Activated CD8-positive, alpha-beta T cell treated with anti-CD3 and anti-CD28 coated beads for 36 hours (primary cell): Measurements from ENCODE around the gene COL13A1. TPM values are rescaled to one million over a fixed set of nuclear protein-coding genes. Genes with fewer than 3 reads are reported as not detected.

ENCODE experiments used
- ATAC-seq: fragments of 200-7000 bp; cut with Tn5 transposase; one replicate; pipeline ENCODE4 v1.10.0; 2021; ENCODE audit warnings: mild to moderate bottlenecking, moderate library complexity
- CTCF ChIA-PET: fragments of 350-600 bp; sonication (Branson Sonifier 250); formaldehyde crosslinking; loops from one replicate; lab custom pipeline; 2021; ENCODE audit warnings: antibody characterized with exemption; lab: Charles Lee
- POLR2A ChIA-PET: fragments of 350-600 bp; sonication (Branson Sonifier 250); formaldehyde crosslinking; loops from one replicate; lab custom pipeline; 2021; ENCODE audit warnings: antibody characterized with exemption; lab: Charles Lee
- DNase-seq: peaks from one replicate; pipeline ENCODE4 v3.0.0-alpha.2; 2020
- H3K27ac Mint-ChIP-seq: one replicate; pipeline ENCODE4 v1.8.0; 2021; ENCODE audit warnings: mild to moderate bottlenecking, mixed read lengths
- H3K27me3 Mint-ChIP-seq: one replicate; pipeline ENCODE4 v1.8.0; 2021; ENCODE audit warnings: mixed read lengths
- H3K36me3 Mint-ChIP-seq: one replicate; pipeline ENCODE4 v1.8.0; 2021; ENCODE audit warnings: low read depth, mixed read lengths
- H3K4me1 Mint-ChIP-seq: one replicate; pipeline ENCODE4 v1.8.0; 2021; ENCODE audit warnings: low read depth, mixed read lengths
- H3K4me3 Mint-ChIP-seq: one replicate; pipeline ENCODE4 v1.8.0; 2021; ENCODE audit warnings: mild to moderate bottlenecking, moderate library complexity, mixed read lengths
- H3K9me3 Mint-ChIP-seq: one replicate; pipeline ENCODE4 v1.8.0; 2021; ENCODE audit warnings: mixed read lengths
- intact Hi-C: fragments of 100-400 bp; cut with micrococcal nuclease; formaldehyde crosslinking; loops from one replicate; pipeline ENCODE4 v1.10.0; 2022
- total RNA-seq, 2 experiments: library from RNA; stranded (reverse); gene quantifications; one replicate each; pipeline ENCODE4 v1.2.3, GENCODE V29; 2021
- TF ChIP-seq, protein P1 (sequence below): fragments of 200-600 bp; IDR thresholded peaks from one replicate; pipeline ENCODE4 v1.8.0; 2022; ENCODE audit warnings: antibody characterized with exemption, mild to moderate bottlenecking

The COL13A1 gene
- total RNA-seq, 2 experiments from 2014 or later: not detected

DNA sequence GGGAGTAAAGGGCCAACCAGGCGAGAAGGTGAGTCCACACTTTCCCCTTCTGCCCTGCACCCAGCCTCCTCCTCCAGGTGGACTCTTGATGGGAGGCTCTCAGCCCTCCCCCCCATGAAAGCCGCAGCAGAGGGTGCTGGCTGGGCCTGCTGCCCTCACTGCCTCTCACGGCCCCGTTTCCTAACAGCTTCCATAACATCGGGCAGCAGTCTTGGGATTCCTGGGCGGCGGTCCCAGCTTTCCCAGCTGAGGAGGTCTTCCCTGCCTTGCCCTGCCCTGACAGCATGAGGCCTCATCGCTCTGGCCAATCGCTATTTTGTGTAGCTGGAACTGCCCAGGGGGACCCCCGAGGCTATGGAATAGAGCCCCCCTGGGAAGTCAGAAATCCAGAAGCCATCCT is 76.3 kb downstream of the COL13A1 start:
- Mint-ChIP-seq H3K4me1 (no peaks in the 10 kb centered on the region), H3K27ac (no peak overlapping the region), H3K36me3 (no peaks in the 10 kb centered on the region), H3K27me3 (peaks cover 14% of the 10 kb centered on the region), H3K9me3 (no peaks in the 10 kb centered on the region), H3K4me3 (no peak overlapping the region)
- ChIA-PET POLR2A (no interaction called here), CTCF (interaction anchor here (0.6 kb wide), 1 partner anchor 10 kb away, joined by 3 read pairs; no protein-coding TSS in a partner anchor)
- TF ChIP-seq, protein P1, sequence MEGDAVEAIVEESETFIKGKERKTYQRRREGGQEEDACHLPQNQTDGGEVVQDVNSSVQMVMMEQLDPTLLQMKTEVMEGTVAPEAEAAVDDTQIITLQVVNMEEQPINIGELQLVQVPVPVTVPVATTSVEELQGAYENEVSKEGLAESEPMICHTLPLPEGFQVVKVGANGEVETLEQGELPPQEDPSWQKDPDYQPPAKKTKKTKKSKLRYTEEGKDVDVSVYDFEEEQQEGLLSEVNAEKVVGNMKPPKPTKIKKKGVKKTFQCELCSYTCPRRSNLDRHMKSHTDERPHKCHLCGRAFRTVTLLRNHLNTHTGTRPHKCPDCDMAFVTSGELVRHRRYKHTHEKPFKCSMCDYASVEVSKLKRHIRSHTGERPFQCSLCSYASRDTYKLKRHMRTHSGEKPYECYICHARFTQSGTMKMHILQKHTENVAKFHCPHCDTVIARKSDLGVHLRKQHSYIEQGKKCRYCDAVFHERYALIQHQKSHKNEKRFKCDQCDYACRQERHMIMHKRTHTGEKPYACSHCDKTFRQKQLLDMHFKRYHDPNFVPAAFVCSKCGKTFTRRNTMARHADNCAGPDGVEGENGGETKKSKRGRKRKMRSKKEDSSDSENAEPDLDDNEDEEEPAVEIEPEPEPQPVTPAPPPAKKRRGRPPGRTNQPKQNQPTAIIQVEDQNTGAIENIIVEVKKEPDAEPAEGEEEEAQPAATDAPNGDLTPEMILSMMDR: no peak
- no peak for ATAC-seq
- no peak for DNase-seq
- intact Hi-C loops: no loop called here

DNA sequence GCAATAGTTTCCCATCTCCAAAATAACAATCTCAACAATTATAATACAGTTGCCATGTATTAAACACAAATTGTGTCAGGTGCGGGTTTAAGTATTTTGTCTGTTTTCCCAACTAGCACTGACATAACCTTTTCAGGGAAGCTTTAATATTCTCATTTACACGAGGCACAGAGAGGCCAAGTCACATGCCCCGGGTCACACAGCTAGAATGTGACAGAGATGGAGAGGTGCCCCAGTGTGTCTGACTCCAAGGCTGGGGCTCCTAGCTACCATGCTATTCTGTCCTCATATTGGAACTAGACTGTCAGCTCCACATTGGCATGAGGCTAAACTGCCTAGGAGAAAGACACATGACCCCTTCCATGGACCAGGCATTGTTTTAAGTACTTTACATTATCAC is 77.2 kb downstream of the COL13A1 start:
- H3K4me1 Mint-ChIP-seq: no peaks in the 10 kb centered on the region
- no peaks in the 10 kb centered on the region for H3K9me3 Mint-ChIP-seq
- ATAC-seq: no peak
- TF ChIP-seq, protein P1: no peak
- no peak overlapping the region for H3K4me3 Mint-ChIP-seq
- ChIA-PET CTCF (no interaction called here), POLR2A (no interaction called here)
- no peak overlapping the region for H3K27ac Mint-ChIP-seq
- intact Hi-C loops: no loop called here
- peaks cover 17% of the 10 kb centered on the region for H3K27me3 Mint-ChIP-seq
- H3K36me3 Mint-ChIP-seq: no peaks in the 10 kb centered on the region
- no peak for DNase-seq

DNA sequence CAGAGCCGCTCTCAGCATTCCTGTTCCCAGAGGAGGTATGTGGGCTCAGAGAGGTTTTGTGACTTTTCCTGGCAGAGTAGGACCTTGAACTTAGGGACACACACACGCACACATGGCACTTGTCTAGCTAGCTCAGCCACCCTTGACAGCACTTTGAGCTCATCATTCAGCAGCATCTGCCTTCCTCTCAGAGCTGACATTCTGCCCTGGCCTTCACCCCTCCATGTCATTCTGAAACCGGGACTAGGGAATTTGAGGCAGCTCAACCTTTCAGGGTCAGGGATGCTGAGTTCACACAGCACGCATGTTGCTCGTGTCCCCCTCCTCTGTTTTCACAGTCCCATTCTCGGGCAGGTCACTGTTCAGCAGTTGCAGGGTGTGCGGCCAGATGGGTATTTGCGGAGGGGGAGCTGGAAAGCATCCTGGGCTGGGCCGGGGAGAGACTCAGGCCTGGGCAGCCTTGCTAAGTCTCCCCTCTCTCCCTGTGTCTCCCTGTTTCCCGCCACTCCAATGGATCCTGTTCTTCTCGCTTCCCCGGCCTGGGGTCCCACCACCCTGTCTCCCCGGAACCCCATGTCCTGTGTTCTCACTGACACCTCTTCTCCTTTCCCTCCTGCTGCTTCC is 78.0 kb downstream of the COL13A1 start:
- DNase-seq: no peak
- ChIA-PET CTCF (no interaction called here), POLR2A (interaction anchor here (0.6 kb wide), 1 partner anchor 18 kb away, joined by 3 read pairs; no protein-coding TSS in a partner anchor)
- Mint-ChIP-seq H3K4me3 (no peak overlapping the region), H3K4me1 (no peaks in the 10 kb centered on the region), H3K36me3 (no peaks in the 10 kb centered on the region), H3K27ac (no peak overlapping the region), H3K9me3 (no peaks in the 10 kb centered on the region), H3K27me3 (peaks cover 17% of the 10 kb centered on the region)
- intact Hi-C loops: no loop called here
- TF ChIP-seq, protein P1: no peak
- no peak for ATAC-seq

DNA sequence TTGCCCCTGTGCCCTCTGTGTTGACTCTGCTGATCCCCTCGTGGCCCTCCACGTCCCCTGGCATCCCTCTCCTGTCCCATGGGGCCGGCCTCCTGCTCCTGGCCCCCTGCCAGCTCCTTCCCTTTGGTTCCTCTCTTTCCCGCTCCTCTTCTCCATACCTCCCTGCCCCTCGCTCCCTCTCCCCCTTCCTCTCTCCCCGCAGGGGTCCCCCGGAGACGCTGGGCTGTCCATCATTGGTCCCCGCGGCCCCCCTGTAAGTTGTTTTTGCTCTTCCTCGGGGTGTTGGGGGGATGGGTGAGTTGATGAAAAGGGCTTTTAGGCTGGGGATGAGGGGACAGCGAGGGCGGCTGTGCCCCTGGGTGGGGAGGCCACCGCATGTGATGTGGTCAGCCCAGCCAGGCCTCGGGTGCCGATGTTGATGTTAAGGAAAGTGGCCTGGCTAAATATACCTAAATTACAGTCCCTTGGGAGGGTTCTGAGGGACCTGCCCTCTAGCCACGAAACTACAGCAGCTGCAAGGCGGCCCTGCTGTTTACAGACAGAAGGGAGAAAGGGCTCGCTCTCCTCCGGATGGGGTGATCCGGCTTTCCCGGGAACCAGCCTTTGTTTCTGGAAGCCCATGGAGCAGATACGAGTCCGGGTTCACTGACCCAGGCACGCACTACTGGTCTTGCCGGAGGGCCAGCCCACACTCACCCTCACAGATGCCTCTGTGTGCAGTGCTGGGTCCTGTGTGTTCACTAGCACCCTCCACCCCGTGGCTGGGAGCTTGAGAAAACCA is 78.8 kb downstream of the COL13A1 start:
- DNase-seq (no peak), ATAC-seq (no peak)
- TF ChIP-seq, protein P1: no peak
- Mint-ChIP-seq H3K4me1 (no peaks in the 10 kb centered on the region), H3K4me3 (no peak overlapping the region), H3K36me3 (no peaks in the 10 kb centered on the region), H3K27me3 (peaks cover 17% of the 10 kb centered on the region), H3K27ac (no peak overlapping the region), H3K9me3 (no peaks in the 10 kb centered on the region)
- CTCF ChIA-PET: no interaction called here
- intact Hi-C loops: no loop called here
- POLR2A ChIA-PET: interaction anchor here (0.6 to 1.2 kb wide), 2 partner anchors 17 to 34 kb away, joined by 3 read pairs; no protein-coding TSS in a partner anchor

DNA sequence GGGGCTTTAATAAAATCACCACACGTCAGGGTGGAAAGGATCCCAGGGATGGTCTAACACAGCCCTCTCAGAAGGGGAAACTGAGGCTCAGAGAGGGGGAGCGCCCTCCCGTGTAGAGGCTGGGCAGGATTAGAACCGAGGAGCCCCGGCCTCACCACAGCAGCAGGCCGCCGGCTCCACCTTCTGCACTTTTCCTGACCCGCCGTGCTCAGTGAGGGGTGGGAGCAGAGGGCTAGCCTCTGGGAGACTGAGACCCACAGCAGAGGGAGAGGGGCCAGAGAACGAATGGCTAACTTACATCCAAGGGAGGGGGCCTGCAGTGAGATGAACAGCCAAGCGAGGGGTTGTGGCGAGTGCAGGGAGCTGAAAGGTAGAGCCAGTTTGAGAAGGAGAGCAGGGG is 79.5 kb downstream of the COL13A1 start:
- H3K27ac Mint-ChIP-seq: no peak overlapping the region
- CTCF ChIA-PET: no interaction called here

More for the DNA sequence above, 79.5 kb downstream of the COL13A1 start:
- intact Hi-C loops: no loop called here
- DNase-seq: no peak
- no peaks in the 10 kb centered on the region for H3K9me3 Mint-ChIP-seq
- TF ChIP-seq, protein P1: no peak
- H3K27me3 Mint-ChIP-seq: peaks cover 17% of the 10 kb centered on the region
- no peak for ATAC-seq
- POLR2A ChIA-PET: interaction anchor here (1.2 kb wide), 1 partner anchor 33 kb away, joined by 3 read pairs; no protein-coding TSS in a partner anchor
- H3K4me3 Mint-ChIP-seq: no peak overlapping the region
- H3K4me1 Mint-ChIP-seq: no peaks in the 10 kb centered on the region
- H3K36me3 Mint-ChIP-seq: no peaks in the 10 kb centered on the region
